Osteocyte (in vitro differentiated cells): ENCODE measurements around the gene YEATS4. TPM values are rescaled to one million over a fixed set of nuclear protein-coding genes. Genes with fewer than 3 reads are reported as not detected.

Experiments used
- DNase-seq: peaks from one replicate; pipeline ENCODE4 v3.0.0; 2021; ENCODE audit warnings: mixed read lengths; ENCODE audit not compliant: unreplicated experiment; ENCODE audit errors: extremely low spot score
- H3K27ac Mint-ChIP-seq: one replicate; pipeline ENCODE4 v1.8.0; 2021; ENCODE audit warnings: mild to moderate bottlenecking, mixed read lengths; ENCODE audit not compliant: unreplicated experiment
- H3K27me3 Mint-ChIP-seq: one replicate; pipeline ENCODE4 v1.8.0; 2021; ENCODE audit warnings: mixed read lengths; ENCODE audit not compliant: unreplicated experiment
- H3K36me3 Mint-ChIP-seq: one replicate; pipeline ENCODE4 v1.8.0; 2021; ENCODE audit warnings: mixed read lengths; ENCODE audit not compliant: unreplicated experiment
- H3K4me1 Mint-ChIP-seq: one replicate; pipeline ENCODE4 v1.8.0; 2021; ENCODE audit warnings: mixed read lengths; ENCODE audit not compliant: unreplicated experiment
- H3K4me3 Mint-ChIP-seq: one replicate; pipeline ENCODE4 v1.8.0; 2021; ENCODE audit warnings: mild to moderate bottlenecking, moderate library complexity, mixed read lengths; ENCODE audit not compliant: unreplicated experiment
- H3K9me3 Mint-ChIP-seq: one replicate; pipeline ENCODE4 v1.8.0; 2021; ENCODE audit warnings: mixed read lengths; ENCODE audit not compliant: unreplicated experiment
- total RNA-seq: library from RNA; stranded (reverse); gene quantifications from 2 replicates; pipeline ENCODE4 v1.2.1, GENCODE V29; 2021
- TF ChIP-seq, protein P1 (sequence below): fragments of 200-600 bp; sonication (generic); IDR thresholded peaks from 2 replicates; pipeline ENCODE4 v1.5.0; 2021; ENCODE audit warnings: antibody characterized with exemption, mild to moderate bottlenecking, moderate library complexity

The YEATS4 gene
- total RNA-seq, 1 donor from 2014 or later, result 15.9 TPM

DNA sequence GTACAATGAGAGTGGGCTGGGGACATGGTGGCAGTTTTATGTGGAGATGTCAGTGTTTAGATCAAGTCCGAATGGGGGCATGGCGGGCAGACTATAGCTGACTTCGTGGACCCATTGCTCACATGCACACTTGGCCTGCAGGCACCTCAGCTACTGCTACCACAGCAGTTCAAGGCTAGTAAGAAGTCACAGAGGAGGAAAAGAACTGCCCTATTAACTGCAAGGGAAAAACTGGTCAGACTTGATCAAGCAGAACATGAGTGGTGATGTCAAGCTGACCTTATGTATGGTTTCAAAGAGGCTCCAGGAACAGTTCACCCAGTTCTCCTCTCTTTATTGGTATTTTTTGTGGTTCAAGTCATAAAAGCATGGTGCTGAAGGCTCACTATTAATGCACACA lies 80.5 kb downstream of the YEATS4 start:
- Mint-ChIP-seq H3K4me1 (no peaks in the 10 kb centered on the region), H3K27me3 (no peaks in the 10 kb centered on the region), H3K4me3 (no peak overlapping the region), H3K36me3 (no peaks in the 10 kb centered on the region), H3K9me3 (no peaks in the 10 kb centered on the region), H3K27ac (no peak overlapping the region)
- TF ChIP-seq, protein P1, sequence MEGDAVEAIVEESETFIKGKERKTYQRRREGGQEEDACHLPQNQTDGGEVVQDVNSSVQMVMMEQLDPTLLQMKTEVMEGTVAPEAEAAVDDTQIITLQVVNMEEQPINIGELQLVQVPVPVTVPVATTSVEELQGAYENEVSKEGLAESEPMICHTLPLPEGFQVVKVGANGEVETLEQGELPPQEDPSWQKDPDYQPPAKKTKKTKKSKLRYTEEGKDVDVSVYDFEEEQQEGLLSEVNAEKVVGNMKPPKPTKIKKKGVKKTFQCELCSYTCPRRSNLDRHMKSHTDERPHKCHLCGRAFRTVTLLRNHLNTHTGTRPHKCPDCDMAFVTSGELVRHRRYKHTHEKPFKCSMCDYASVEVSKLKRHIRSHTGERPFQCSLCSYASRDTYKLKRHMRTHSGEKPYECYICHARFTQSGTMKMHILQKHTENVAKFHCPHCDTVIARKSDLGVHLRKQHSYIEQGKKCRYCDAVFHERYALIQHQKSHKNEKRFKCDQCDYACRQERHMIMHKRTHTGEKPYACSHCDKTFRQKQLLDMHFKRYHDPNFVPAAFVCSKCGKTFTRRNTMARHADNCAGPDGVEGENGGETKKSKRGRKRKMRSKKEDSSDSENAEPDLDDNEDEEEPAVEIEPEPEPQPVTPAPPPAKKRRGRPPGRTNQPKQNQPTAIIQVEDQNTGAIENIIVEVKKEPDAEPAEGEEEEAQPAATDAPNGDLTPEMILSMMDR, result no peak
- no peak for DNase-seq

Other genes with a start within 250 kb of the YEATS4 start
- 66.5 and 70.2 TPM in 2 replicates for gene CPSF6, start 120.2 kb upstream of the YEATS4 start, total RNA-seq
- 0.21 TPM in 1 of 2 replicates, not detected in the other for gene LYZ, start 11.4 kb upstream of the YEATS4 start, total RNA-seq
- gene FRS2, start 110.6 kb downstream of the YEATS4 start, total RNA-seq, result 45.5 and 48.0 TPM in 2 replicates
- 162 TPM in 2 replicates for gene CCT2, start 225.7 kb downstream of the YEATS4 start, total RNA-seq